H9 (cell line): ENCODE results near the gene TAOK2. TPM values are rescaled to one million over a fixed set of nuclear protein-coding genes. Genes with fewer than 3 reads are reported as not detected.

Source experiments
- DNase-seq: peaks from one replicate; pipeline ENCODE4 v3.0.0-alpha.2; 2017
- H2AFZ ChIP-seq: one replicate; pipeline ENCODE4 v1.6.1; 2013; ENCODE audit warnings: mild to moderate bottlenecking, low read length, control low read depth, moderate library complexity
- H2AK5ac ChIP-seq: 2 replicates; pipeline ENCODE4 v1.6.1; 2013; ENCODE audit warnings: low read length, control low read depth, mixed read lengths; ENCODE audit not compliant: insufficient read length
- H2BK120ac ChIP-seq: one replicate; pipeline ENCODE4 v1.6.1; 2013; ENCODE audit warnings: low read depth, mild to moderate bottlenecking, low read length, control low read depth, inconsistent platforms; ENCODE audit not compliant: poor library complexity, severe bottlenecking
- H2BK12ac ChIP-seq: 2 replicates; pipeline ENCODE4 v1.6.1; 2013; ENCODE audit warnings: low read length, control low read depth, mixed read lengths, low read depth; ENCODE audit not compliant: insufficient read length
- H2BK15ac ChIP-seq: 2 replicates; pipeline ENCODE4 v1.6.1; 2013; ENCODE audit warnings: low read depth, low read length, control low read depth
- H2BK20ac ChIP-seq: one replicate; pipeline ENCODE4 v1.6.1; 2013; ENCODE audit warnings: low read depth, mild to moderate bottlenecking, low read length, control low read depth, inconsistent platforms; ENCODE audit not compliant: poor library complexity, severe bottlenecking
- H2BK5ac ChIP-seq: 2 replicates; pipeline ENCODE4 v1.6.1; 2013; ENCODE audit warnings: low read length, control low read depth, mixed read lengths; ENCODE audit not compliant: insufficient read length
- H3K14ac ChIP-seq: 2 replicates; pipeline ENCODE4 v1.6.1; 2013; ENCODE audit warnings: low read length, control low read depth; ENCODE audit not compliant: insufficient read depth
- H3K18ac ChIP-seq: 2 replicates; pipeline ENCODE4 v1.6.1; 2013; ENCODE audit warnings: low read depth, mild to moderate bottlenecking, mixed read lengths, low read length, control low read depth; ENCODE audit not compliant: insufficient read length
- H3K23ac ChIP-seq: 2 replicates; pipeline ENCODE4 v1.6.1; 2013; ENCODE audit warnings: low read length, control low read depth, mixed read lengths, low read depth; ENCODE audit not compliant: insufficient read length
- H3K23me2 ChIP-seq: 2 replicates; pipeline ENCODE4 v1.6.1; 2013; ENCODE audit warnings: low read depth, mild to moderate bottlenecking, mixed read lengths, low read length, control low read depth; ENCODE audit not compliant: insufficient read length, poor library complexity, severe bottlenecking
- H3K27ac ChIP-seq: 2 replicates; pipeline ENCODE4 v1.5.1; 2013; ENCODE audit warnings: low read length, control low read depth, mixed read lengths, low read depth; ENCODE audit not compliant: insufficient read length
- H3K27me3 ChIP-seq: 2 replicates; pipeline ENCODE4 v1.6.1; 2013; ENCODE audit warnings: low read length, control low read depth, inconsistent platforms; ENCODE audit not compliant: insufficient read depth
- H3K4ac ChIP-seq: 2 replicates; pipeline ENCODE4 v1.6.1; 2013; ENCODE audit warnings: low read depth, mild to moderate bottlenecking, control low read depth, inconsistent platforms, low read length, moderate library complexity
- H3K4me1 ChIP-seq: 2 replicates; pipeline ENCODE4 v1.6.1; 2013; ENCODE audit warnings: low read length, control low read depth, inconsistent platforms; ENCODE audit not compliant: insufficient read depth
- H3K4me2 ChIP-seq: 2 replicates; pipeline ENCODE4 v1.6.1; 2013; ENCODE audit warnings: low read length, control low read depth, mixed read lengths; ENCODE audit not compliant: insufficient read length, insufficient read depth
- H3K56ac ChIP-seq: 2 replicates; pipeline ENCODE4 v1.6.1; 2013; ENCODE audit warnings: low read depth, mild to moderate bottlenecking, mixed read lengths, low read length, control low read depth; ENCODE audit not compliant: insufficient read length
- H3K79me1 ChIP-seq: 2 replicates; pipeline ENCODE4 v1.6.1; 2013; ENCODE audit warnings: low read depth, mild to moderate bottlenecking, moderate library complexity, low read length, control low read depth, inconsistent platforms; ENCODE audit not compliant: insufficient read depth, poor library complexity, severe bottlenecking
- H3K79me2 ChIP-seq: 2 replicates; pipeline ENCODE4 v1.6.1; 2013; ENCODE audit warnings: low read length, control low read depth, inconsistent platforms; ENCODE audit not compliant: insufficient read depth
- H3K9ac ChIP-seq: 2 replicates; pipeline ENCODE4 v1.6.1; 2013; ENCODE audit warnings: low read length, control low read depth, mixed read lengths; ENCODE audit not compliant: insufficient read length; ENCODE audit errors: extremely low read depth
- H3K9me3 ChIP-seq: one replicate; pipeline ENCODE4 v1.6.1; 2013; ENCODE audit warnings: low read depth, low read length, inconsistent platforms; ENCODE audit not compliant: control insufficient read depth
- H3T11ph ChIP-seq: one replicate; pipeline ENCODE4 v1.6.1; 2013; ENCODE audit warnings: mild to moderate bottlenecking, low read length, control low read depth, inconsistent platforms
- H4K20me1 ChIP-seq: one replicate; pipeline ENCODE4 v1.6.1; 2013; ENCODE audit not compliant: control insufficient read depth, insufficient read length, insufficient read depth
- H4K5ac ChIP-seq: 2 replicates; pipeline ENCODE4 v1.6.1; 2013; ENCODE audit warnings: low read depth, mild to moderate bottlenecking, mixed read lengths, low read length, control low read depth; ENCODE audit not compliant: insufficient read length
- H4K8ac ChIP-seq: replicated peaks from 2 replicates; pipeline ENCODE4 v1.6.1; 2013; ENCODE audit warnings: low read length, control low read depth, mixed read lengths, low read depth; ENCODE audit not compliant: insufficient read length
- H4K91ac ChIP-seq: 2 replicates; pipeline ENCODE4 v1.6.1; 2013; ENCODE audit warnings: low read depth, mild to moderate bottlenecking, moderate library complexity, mixed read lengths, low read length, control low read depth; ENCODE audit not compliant: insufficient read length
- H3K27ac Mint-ChIP-seq, 3 experiments: 2 replicates in 2 of 3; 3 replicates in 1 of 3; pipeline ENCODE4 v1.8.0; 2020 to 2021; ENCODE audit warnings: mixed read lengths in 3 of 3, mild to moderate bottlenecking in 1 of 3, moderate library complexity in 1 of 3
- H3K27me3 Mint-ChIP-seq: 2 replicates; pipeline ENCODE4 v1.8.0; 2021; ENCODE audit warnings: low read depth, mild to moderate bottlenecking, moderate library complexity, mixed read lengths
- H3K36me3 Mint-ChIP-seq, 3 experiments: 2 replicates in 2 of 3; 3 replicates in 1 of 3; pipeline ENCODE4 v1.8.0; 2020 to 2021; ENCODE audit warnings: low read depth in 3 of 3, mixed read lengths in 3 of 3; ENCODE audit not compliant: insufficient read depth in 1 of 3
- H3K4me1 Mint-ChIP-seq, 2 experiments: 2 replicates each; pipeline ENCODE4 v1.8.0; 2020; ENCODE audit warnings: mixed read lengths in 2 of 2
- H3K4me3 Mint-ChIP-seq, 2 experiments: 2 replicates in 1 of 2; 3 replicates in 1 of 2; pipeline ENCODE4 v1.8.0; 2020 to 2021; ENCODE audit warnings: mild to moderate bottlenecking in 2 of 2, mixed read lengths in 2 of 2, moderate library complexity in 1 of 2
- H3K9me3 Mint-ChIP-seq, 2 experiments: 2 replicates in 1 of 2; 3 replicates in 1 of 2; pipeline ENCODE4 v1.8.0; 2020; ENCODE audit warnings: mild to moderate bottlenecking in 2 of 2, mixed read lengths in 2 of 2, moderate library complexity in 1 of 2
- CTCF ChIP-seq: fragments of 200-600 bp; sonication (generic); conservative IDR thresholded peaks from 3 replicates; pipeline ENCODE4 v1.8.0; 2021; ENCODE audit warnings: antibody characterized with exemption, mild to moderate bottlenecking
- WGBS: extraction: QIAGEN DNeasy Blood & Tissue Kit; methylation state at CpG from one replicate; pipeline ENCODE4 v1.1.7; 2013; ENCODE audit warnings: missing lambda C conversion rate, low lambda C conversion rate, mixed read lengths; ENCODE audit not compliant: insufficient read length; ENCODE audit errors: extremely low coverage; 5-methylcytosine and 5-hydroxymethylcytosine counted together
- total RNA-seq: library from RNA; stranded (reverse); gene quantifications from 2 replicates; pipeline ENCODE4 v1.2.1, GENCODE V29; 2021

The TAOK2 gene
- total RNA-seq, 1 experiment from 2014 or later, result 43.9 TPM

- H3K36me3 Mint-ChIP-seq, result peaks cover 36 to 55% (median 51%) of the 10 kb centered on the region in 3 experiments
- peaks cover 5% of the 10 kb centered on the region; the same call in 1 of the 2 replicates for H3K79me2 ChIP-seq
- no peak for DNase-seq
- peaks cover 7% of the 10 kb centered on the region for H3K79me1 ChIP-seq
- no peak overlapping the region for H2AK5ac ChIP-seq
- peak overlapping the region in 2 of 3 experiments; percentile 25; a peak in 2 of 7 replicates for H3K27ac Mint-ChIP-seq
- no peak overlapping the region for H2AFZ ChIP-seq
- no peak overlapping the region for H4K91ac ChIP-seq
- peaks cover 14% of the 10 kb centered on the region for H3K23me2 ChIP-seq
- H4K8ac ChIP-seq, result no peak overlapping the region
- no peak overlapping the region for H2BK12ac ChIP-seq
- H3K9me3 ChIP-seq, result no peaks in the 10 kb centered on the region
- H4K20me1 ChIP-seq, result no peaks in the 10 kb centered on the region
- no peak overlapping the region for H3K18ac ChIP-seq
- peaks cover 29% of the 10 kb centered on the region in 2 experiments for H3K4me1 Mint-ChIP-seq
- H4K5ac ChIP-seq, result no peak overlapping the region
- no peak overlapping the region for H3K14ac ChIP-seq
- H3K4me1 ChIP-seq, result peaks cover 3% of the 10 kb centered on the region; the same call in 1 of the 2 replicates
- H3K4me3 Mint-ChIP-seq, result no peak overlapping the region
- no peak overlapping the region for H3K9ac ChIP-seq
- no peaks in the 10 kb centered on the region for H3K27me3 Mint-ChIP-seq
- no peak overlapping the region for H3K27ac ChIP-seq
- H3K23ac ChIP-seq, result no peak overlapping the region
- H3T11ph ChIP-seq, result no peak overlapping the region
- no peaks in the 10 kb centered on the region for H3K9me3 Mint-ChIP-seq
- H2BK5ac ChIP-seq, result no peak overlapping the region
- TF ChIP-seq CTCF, result no peak
- no peak overlapping the region for H2BK120ac ChIP-seq
- H3K4me2 ChIP-seq, result no peak overlapping the region
- H3K56ac ChIP-seq, result no peak overlapping the region
- no CpG with 5 or more reads among the region's 9 CpGs for WGBS
- no peak overlapping the region for H2BK20ac ChIP-seq
- H3K27me3 ChIP-seq, result no peaks in the 10 kb centered on the region
- H3K4ac ChIP-seq, result no peak overlapping the region
- H2BK15ac ChIP-seq, result no peak overlapping the region
These were observed 5.0 kb downstream of the TAOK2 start for GRCh38 chr16:29978564-29979270.
